NCI-H146 (cell line): Measurements from ENCODE around the gene CHKA.

Experiments
- DNase-seq: peaks from one replicate; lab custom pipeline; 2025; lab: John Stamatoyannopoulos, UW

CHKA gene

DNA sequence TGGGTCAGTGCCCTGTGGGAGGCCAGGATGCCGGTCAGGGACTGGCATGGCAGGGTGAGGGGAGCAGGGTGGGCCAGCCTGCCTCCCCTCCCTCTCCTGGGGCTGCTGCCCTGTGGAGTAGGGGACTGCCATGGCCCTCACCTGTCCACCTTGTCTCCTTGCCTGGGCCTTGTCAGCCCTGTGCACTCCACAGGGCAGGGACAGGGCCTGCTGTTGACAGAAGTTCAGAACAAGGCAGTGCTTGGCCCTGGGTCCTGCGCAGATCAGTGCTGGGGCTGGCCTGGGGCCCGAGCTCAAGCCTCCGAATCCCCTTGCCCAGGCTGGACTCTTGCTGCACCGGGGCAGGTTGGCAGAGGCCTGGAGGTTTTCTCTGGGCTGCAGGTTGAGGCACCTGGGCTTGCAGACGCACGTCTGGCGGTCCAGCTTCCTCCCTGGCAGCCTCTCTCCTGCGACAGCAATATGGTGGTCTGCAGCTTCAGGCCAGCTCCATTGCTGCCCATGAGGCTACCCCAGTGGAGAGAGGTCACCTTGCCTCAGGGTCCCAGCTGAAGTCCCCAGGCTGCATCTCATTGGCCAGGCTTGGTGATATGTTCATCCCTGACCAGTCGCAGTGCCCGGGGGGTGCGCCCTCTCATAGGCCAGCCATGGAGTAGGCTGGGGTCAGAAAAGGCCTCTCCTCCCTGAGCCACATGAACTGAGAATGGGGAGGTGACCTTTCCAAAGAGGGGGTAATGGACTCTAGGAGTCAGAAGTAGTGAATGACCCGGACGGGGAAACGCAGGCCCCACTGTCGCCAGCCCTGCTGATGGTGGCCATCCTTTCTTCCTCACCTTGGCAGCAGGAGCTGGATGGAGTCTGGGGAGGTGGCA, 21.5 kb upstream of the CHKA start:
- no peak for DNase-seq

DNA sequence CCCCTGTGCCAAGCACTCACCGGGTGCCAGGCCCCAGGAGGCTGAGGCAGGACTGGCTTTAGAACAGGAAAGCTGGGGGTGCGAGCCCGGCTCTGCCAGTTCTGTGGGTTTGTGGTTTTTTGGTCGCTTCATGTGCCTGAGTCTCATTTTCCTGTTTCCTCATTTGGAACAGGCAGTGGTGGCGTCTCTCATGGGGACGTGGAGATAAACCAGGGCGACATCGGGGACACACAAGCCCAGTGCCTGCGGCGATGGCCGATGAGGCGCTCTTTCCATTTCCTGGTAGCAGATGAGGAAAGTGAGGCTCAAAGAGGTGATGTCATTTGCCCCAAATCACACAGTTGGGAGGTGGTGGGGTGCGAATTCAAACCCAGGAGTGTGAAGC, 20.8 kb upstream of the CHKA start:
- DNase-seq, result no peak

DNA sequence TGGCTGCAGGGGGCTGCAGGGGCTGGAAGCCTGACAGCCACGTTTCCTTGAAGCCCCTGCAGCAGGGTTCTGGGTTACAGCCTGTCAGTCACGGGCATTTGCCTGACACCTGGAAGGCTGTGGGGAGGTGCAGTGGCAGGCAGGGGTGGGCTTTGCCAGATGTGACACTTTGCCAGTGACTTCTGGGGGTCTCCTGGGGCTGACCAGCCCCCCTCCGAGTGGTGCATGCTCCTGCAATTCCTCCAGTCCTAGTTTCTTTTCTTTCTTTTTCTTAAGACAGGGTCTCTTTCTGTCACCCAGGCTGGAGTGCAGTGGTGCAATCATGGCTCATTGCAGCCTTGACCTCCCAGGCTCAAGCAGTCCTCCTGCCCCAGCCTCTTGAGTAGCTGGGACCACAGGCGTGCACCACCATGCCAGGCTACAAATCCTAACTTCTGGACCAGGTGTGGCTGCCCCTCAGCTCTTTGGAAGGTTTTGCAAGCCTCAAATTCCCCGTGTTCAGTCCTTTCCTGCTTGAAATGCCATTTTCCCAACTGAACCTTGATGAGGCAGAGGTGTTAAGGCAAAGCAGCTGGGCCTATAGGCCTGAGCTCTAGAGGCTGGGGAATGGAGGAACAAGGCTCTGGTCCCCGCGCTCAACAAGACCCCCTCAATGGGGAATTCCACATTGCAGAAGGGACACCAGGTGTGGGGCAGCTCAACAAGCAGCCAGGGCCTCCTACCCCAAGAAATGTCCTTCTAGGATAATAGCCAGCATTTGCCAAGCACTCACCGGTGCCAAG, 20.2 kb upstream of the CHKA start:
- no peak for DNase-seq

GRCh38 chr11:68140496-68141245, 19.5 kb upstream of the CHKA start:
- no peak for DNase-seq

GRCh38 chr11:68138237-68138636, 17.0 kb upstream of the CHKA start:
- no peak for DNase-seq

- peak; percentile 57 for DNase-seq
Observed at GRCh38 chr11:68137833-68138232, 16.6 kb upstream of the CHKA start.

- no peak for DNase-seq
Observed at GRCh38 chr11:68136866-68137265, 15.7 kb upstream of the CHKA start.

- no peak for DNase-seq
Observed at GRCh38 chr11:68135161-68135560, 14.0 kb upstream of the CHKA start.

DNA sequence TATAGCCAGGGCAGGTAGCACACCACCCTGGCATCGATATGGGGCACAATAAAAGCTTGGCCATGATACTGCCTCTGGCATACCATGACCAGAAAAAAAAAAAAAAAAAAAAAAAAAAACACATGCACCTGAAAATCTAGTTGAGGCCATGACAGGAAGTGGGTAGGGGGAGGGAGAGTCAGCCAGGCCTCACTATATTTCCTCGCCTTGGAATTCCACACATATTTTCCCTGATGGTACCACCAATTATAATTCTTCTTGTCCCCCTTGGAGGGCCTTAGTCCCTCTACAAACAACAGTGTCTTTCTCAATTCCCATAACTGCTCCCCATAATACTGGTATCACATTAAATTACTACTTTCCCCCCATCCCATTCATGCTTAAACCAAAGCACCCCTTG, 12.6 kb upstream of the CHKA start:
- DNase-seq, result no peak

DNA sequence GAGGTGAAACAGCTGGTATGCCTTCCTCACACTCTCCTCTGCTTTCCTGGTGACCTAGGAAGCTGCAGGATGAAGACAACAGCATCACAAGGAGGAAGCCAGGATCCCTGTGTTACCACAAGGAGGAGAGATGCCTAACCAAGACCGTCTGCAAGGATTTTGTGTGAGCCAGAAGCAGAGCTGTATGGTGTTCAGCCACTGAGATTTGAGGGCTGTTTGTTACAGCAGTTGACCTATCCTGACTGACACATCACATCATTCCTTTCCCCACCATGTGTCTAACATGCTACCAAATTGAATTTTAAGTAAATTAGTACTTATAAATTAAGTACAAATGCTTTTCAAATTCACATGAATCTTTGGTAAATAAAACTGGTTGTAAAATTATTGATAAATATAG, 8.9 kb upstream of the CHKA start:
- no peak for DNase-seq

DNA sequence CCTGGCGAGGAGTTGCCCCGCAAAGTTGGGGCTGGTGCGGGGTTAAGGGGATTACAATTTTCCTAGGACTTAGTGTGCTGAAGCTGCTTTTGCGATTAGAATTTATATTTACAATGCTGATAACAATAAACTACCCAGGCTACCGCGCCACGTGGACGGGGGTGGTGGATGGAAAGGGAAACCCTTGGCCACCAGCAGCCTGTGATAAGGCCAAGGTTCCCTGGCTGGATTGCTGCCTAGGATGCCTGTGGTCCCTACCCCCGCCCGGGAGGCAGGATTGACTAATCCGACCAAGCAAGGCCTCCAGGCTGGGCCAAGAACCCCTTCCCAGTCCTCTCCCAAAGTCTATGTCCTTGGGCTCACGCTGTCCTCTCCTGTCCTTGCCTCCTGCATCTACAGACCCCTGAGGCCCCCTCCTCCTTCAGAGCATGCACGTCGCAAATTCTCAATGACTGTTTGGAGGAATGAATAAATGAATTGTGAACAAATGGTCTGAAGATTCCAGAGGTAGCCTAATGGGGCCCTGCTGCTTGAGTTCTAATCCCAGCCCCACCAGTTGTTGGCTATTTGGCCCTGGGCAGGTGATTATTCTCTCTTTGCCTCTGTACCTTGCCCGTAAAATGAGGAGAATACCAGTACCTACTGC, 7.6 kb upstream of the CHKA start:
- no peak for DNase-seq

DNA sequence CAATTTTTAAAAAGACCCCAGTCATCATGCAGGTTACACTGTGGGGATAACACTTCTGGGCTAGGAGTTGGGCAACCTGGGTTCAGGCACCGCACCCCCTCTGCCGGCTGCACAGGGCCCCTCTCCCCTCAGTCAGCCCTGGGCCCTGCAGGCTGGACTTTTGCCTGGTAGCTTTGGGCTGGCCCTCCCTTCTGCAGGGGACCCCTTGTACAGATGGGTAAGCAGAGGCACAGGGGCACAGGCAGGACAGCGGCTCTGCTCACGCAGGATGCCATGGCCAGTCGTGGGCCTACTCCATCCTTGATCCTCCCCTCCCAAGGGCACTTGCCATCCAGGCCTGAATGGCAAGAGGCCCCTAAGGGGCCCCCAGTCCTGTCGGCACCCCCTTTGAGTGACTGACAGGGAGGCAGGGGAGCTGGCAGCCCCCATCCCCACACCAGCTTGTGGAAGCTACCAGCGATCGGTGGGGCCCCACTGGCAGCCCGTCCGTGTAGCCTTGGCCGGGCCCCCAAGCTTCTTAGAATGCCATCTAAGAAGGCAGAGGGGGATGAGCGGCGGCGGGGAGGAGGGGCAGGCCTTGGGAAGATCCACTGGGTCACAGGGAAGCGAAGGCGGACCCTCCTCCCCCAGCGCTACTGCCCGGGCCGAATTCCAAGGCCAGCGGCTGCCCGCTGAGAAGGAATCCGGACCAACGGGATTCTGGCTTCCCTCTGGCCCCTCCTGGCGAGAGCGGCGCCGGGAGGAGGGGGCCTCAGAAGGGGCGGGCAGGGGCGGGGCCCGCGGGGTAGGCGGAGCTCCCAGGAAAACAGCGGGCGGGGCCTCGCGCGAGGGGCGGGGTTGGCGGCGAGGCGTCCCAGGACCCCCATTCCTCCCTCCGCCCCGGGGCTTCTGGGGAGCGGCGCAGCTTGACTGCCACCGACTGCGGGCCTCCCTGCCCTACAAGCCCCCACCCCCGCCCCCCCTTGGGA, 6.8 kb upstream of the CHKA start:
- DNase-seq, result peak; percentile 65

- DNase-seq, result no peak
Observed at GRCh38 chr11:68125164-68125563, 4.0 kb upstream of the CHKA start.

GRCh38 chr11:68122936-68123539, 1.9 kb upstream of the CHKA start:
- no peak for DNase-seq

DNA sequence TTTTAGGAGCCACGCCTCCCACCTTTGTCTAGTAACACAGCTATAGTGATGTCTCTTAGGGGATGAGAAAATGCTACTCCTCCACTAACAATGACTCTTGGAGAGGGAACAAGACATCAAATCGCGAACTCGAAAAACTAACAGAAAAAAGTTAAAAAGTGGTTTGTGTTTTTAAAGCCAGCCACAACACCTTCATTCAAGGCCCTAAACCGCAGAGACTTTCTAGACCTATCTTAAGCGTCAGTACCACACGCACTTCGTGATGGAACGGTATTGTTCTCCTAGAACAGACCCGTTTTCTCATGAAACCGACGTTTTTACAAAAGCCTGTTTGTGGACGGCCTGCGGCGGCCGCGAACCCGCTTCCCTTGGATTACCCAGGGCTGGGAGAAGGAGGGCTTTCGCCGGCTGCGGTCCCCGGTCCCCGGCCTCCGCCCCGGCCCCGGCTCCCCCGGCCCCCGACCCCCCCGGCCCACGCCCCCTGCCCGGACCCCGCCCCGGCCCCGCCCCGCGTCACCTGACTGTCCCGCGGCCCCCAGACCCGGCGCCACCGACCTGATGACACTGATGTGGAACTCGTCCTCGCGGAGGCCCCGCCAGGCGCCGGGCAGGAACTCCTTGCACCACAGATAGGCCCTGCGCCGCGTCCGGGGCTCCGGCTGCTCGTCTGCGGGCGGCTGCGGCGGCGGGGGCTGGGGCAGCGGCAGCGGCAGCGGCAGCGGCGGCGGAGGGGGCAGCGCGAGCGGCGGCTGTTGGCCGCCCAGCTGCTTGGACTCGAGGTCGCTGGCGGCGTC, 718 bp downstream of the CHKA start:
- DNase-seq, result peak; percentile 75

DNA sequence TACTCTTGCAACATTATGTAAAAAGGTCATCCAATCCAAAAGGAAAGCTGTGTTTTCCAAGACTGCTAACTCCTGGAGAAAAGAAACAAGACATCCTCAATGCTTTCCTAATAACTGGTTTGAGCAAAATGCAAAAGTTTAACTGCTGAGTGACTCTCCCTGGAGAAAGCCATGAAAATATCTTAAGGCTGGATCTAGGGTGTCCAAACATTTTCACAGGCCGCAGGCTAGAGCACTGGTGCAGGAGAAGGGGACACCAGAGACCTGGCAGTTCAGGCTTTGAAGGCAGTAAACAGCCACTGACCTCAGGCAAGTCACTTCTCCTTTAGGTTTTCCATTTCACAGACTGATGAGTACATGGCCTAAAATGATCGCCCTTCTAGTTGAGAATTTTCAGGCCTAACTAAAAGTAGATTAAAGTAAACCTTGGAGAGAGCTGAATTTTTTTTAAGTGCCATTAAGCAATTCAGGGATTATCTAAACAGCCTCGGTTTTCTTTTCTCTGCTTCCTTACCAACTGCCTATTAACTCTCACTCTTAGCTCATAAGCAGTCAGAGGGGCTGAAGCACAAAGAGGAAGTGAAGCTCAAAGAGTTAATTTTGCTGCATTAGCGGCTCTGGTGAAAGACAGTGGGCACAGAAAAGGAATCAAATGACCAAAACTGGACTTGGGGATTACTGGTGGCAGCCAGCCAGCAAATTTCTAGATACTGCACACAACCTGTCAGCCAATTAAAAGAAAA, 2.3 kb downstream of the CHKA start:
- DNase-seq, result no peak

DNA sequence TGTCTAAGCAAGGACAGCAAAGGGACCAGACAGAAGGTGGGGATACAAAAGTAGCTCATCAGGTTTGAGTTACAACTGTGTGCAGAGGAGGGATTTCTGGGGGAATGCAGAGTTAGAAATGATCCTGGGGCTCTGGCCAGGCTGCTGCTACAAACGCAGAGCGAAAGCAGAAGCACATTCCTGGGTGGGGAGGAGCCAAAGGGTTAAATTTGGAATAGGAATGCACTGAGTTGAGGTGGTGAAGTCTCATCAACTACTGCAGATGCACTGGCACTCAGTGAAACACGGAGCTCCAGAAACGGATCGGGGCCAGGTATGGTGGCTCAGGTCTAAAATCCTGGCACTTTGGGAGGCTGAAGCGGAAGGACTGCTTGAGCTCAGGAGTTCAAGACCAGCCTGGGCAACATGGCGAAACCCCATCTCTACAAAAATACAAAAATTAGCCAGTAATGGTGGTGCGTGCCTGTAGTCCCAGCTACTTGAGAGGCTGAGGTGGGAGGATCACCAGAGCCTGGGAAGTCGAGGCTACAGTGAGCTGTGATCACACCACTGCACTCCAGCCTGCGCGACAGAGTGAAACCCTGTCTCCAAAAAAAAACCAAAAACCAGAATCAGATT, 3.2 kb downstream of the CHKA start:
- DNase-seq, result no peak

DNA sequence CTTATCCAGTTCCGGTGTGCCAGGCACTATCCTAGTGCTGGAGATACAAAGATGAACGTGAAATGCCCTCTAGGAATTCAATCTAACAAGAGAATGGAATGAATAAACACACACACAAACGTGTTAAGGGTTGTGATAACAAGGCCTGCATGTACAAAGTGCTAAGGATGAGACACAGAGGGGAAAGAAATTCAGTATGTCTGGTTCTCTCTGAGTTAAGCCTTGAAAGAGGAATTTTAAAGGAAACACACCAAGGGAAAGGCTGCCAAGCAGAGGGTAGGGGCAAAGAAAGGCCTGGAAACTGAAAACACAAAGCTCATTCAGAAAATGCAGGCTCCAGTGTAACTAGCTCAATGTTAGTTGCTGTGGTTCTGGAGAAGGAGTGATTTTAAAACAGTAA, 4.2 kb downstream of the CHKA start:
- no peak for DNase-seq

DNA sequence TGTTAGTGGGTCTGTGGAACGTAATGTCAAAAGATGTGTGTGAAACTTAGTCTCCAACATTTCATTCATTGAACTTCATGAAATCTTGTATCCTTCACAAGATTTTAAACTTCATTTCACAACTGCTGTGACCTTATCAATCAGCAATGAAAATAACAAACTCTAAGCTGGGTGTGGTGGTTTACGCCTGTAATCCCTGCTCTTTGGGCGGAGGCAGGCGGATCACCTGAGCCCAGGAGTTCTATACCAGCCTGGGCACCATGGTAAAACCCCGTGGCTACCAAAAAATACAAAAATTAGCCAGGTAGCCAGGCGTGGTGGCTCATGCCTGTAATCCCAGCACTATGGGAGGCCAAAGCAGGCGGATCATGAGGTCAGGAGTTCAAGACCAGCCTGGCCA, 5.1 kb downstream of the CHKA start:
- DNase-seq, result no peak
